ENCODE measurements around the gene ZC2HC1C. TPM values are rescaled to one million over a fixed set of nuclear protein-coding genes. Genes with fewer than 3 reads are reported as not detected.

Gene ZC2HC1C
- total RNA-seq, 4 donors from 2014 or later, result 0.76 to 8.7 (median 3.8) TPM

DNA sequence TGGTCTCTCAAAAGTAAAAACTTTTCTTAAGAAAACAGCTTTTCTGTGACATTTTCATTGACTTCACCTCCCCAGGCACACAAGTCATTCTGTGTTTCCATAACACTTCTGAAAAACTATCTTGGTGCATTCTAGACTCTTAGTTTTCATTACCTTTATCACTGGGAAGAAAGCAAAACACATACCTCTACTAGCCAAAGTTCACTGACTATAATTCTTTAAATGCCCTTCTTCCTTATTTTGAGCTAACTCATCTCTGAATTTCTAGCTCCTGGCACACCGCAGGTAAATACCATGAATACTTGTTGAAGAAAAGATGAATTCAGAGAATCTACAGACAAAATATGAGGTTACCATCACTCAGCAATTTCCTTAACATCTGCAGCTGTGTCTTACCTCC is 39.3 kb upstream of the ZC2HC1C start:
- WGBS, 2 donors, result 0% methylated on average over 1 of the region's 1 CpG
- TF ChIP-seq POLR2A (IDR thresholded peaks at IDR 0.05), result no peak
- TF ChIP-seq CTCF (IDR thresholded peaks at IDR 0.05), result no peak
- intact Hi-C loops (cut with DNase I; ENCODE audit: low total_unique reads), result no loop called here
- no peak overlapping the region for H3K4me3 ChIP-seq (ENCODE audit: low read depth, poor library complexity, severe bottlenecking)
- DNase-seq (ENCODE audit: low spot score in 2 of 2), result no peak

DNA sequence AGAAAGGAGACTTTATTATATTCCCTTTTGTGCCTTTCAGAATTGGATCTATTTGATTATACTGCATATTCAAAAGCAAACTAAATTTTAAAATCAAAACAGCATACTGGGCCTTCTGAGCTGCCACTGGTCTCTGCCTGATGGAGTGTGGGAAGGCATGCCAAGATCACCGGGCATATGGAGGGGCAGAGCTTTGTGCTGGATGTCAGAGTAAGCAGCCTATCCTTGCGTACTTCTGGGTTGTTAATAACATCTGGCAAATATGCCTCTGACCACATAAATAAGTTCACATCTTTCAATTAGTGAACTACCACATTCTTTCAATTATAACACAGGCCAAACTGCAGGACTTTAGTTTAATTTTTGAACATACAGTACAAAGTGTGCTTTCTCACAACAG is 36.5 kb upstream of the ZC2HC1C start:
- H3K4me3 ChIP-seq (ENCODE audit: low read depth, poor library complexity, severe bottlenecking), result no peak overlapping the region
- intact Hi-C loops (cut with DNase I; ENCODE audit: low total_unique reads), result no loop called here
- WGBS, 2 donors, result 58 to 77% methylated on average over 2 of the region's 2 CpGs
- DNase-seq (ENCODE audit: low spot score in 2 of 2), result no peak
- TF ChIP-seq CTCF (IDR thresholded peaks at IDR 0.05) (no peak), POLR2A (IDR thresholded peaks at IDR 0.05) (no peak)

- no peak for TF ChIP-seq CTCF (IDR thresholded peaks at IDR 0.05)
- TF ChIP-seq POLR2A (IDR thresholded peaks at IDR 0.05), result no peak
- WGBS, 2 donors, result 71 to 82% methylated on average over 1 of the region's 1 CpG
- intact Hi-C loops (cut with DNase I; ENCODE audit: low total_unique reads), result no loop called here
- DNase-seq (ENCODE audit: low spot score in 2 of 2), result no peak
- no peak overlapping the region for H3K4me3 ChIP-seq (ENCODE audit: low read depth, poor library complexity, severe bottlenecking)
These were observed 28.9 kb upstream of the ZC2HC1C start for GRCh38 chr14:75040507-75040906.

DNA sequence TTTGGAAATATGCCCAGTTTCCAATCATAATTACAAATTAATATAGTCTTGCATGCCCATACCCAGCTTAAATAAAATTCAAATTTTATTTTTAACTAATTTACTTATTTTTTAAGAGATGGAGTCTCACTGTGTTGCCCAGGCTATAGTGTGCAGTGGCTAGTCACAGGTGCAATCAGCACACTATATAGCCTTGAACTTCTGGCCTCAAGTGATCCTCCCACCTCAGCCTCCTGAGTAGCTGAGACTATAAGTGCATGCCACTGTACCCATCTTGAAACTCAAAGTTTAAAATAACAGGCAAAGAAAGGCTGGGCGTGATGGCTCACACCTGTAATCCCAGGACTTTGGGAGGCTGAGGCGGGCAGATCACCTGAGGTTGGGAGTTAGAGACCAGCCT is 28.5 kb upstream of the ZC2HC1C start:
- no peak for DNase-seq (ENCODE audit: low spot score in 2 of 2)
- H3K4me3 ChIP-seq (ENCODE audit: low read depth, poor library complexity, severe bottlenecking), result no peak overlapping the region
- intact Hi-C loops (cut with DNase I; ENCODE audit: low total_unique reads), result no loop called here
- WGBS, 2 donors, result 100% methylated on average over 2 of the region's 2 CpGs
- TF ChIP-seq POLR2A (IDR thresholded peaks at IDR 0.05) (no peak), CTCF (IDR thresholded peaks at IDR 0.05) (no peak)

DNA sequence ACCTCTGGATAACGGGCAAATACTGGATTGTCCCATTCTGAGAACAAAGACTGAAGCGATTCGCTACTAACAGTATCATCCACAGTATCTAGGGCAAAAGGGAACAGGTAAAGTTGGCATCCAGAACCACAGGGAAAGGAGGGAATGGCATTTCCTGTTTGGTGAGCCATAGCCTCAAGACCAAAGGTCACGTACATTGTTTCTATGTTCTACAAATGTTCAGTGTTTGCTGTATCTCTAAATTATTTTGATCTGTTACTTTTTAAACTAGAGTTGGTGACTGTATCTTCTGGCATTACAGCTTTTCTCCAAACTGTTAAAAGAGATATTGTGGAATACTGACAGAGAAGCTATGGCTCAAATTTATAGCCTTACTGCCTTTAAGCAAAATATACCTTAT is 27.8 kb upstream of the ZC2HC1C start:
- 66 to 70% methylated on average over 4 of the region's 4 CpGs for WGBS, 2 donors
- no peak for TF ChIP-seq CTCF (IDR thresholded peaks at IDR 0.05)
- TF ChIP-seq POLR2A (IDR thresholded peaks at IDR 0.05), result no peak
- intact Hi-C loops (cut with DNase I; ENCODE audit: low total_unique reads), result no loop called here
- no peak for DNase-seq (ENCODE audit: low spot score in 2 of 2)
- no peak overlapping the region for H3K4me3 ChIP-seq (ENCODE audit: low read depth, poor library complexity, severe bottlenecking)

GRCh38 chr14:75042035-75042434 is 27.4 kb upstream of the ZC2HC1C start:
- TF ChIP-seq POLR2A (IDR thresholded peaks at IDR 0.05), result no peak
- no peak for TF ChIP-seq CTCF (IDR thresholded peaks at IDR 0.05)
- intact Hi-C loops (cut with DNase I; ENCODE audit: low total_unique reads), result no loop called here
- 26 to 35% methylated on average over 6 of the region's 6 CpGs for WGBS, 2 donors
- no peak overlapping the region for H3K4me3 ChIP-seq (ENCODE audit: low read depth, poor library complexity, severe bottlenecking)
- no peak for DNase-seq (ENCODE audit: low spot score in 2 of 2)
